ENCODE data around the gene CDH4. TPM values are rescaled to one million over a fixed set of nuclear protein-coding genes. Genes with fewer than 3 reads are reported as not detected.

The CDH4 gene
- total RNA-seq, 1 experiment from 2014 or later = 5.3 TPM

DNA sequence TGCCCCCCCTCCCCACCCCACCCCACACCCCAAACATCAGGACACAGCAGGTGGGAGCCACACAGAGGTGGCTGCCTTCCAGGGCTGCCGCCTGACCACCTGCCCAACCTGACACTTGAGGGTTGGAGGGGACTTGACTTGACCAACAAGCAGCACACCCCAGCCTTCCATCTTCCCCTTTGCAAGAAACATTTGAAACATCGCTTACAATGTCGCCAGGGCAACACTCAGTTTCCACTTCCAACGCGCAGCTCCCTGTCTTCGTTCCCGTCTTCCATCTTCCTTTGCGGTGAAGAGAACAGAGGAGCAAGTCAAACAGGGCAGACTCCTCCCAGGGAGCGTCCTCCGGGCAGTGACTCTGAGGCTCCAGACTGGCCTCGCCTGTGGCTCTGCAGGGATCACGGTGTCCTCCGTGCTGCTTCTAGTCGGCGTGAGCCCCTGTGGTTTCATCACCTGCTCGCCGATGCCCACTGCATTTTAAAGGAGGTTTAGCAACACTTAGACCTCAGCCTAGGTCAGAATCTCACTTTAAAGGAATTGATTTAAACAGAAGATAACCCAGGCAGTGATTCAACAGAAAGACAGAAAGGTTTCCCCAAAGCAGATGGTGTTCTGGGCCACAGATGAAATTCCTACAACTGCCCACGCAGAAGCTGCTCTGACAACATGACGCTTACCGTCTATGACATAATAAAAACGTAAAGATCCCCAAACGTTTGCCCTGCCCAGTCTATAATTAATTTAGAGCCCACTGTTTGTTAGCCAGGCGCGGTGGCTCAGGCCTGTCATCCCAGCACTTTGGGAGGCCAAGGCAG lies 682.9 kb downstream of the CDH4 start:
- CTCF ChIA-PET = no interaction called here
- H3K27me3 Mint-ChIP-seq (ENCODE audit: low read depth) = no peaks in the 10 kb centered on the region
- ATAC-seq = peak; percentile 18

DNA sequence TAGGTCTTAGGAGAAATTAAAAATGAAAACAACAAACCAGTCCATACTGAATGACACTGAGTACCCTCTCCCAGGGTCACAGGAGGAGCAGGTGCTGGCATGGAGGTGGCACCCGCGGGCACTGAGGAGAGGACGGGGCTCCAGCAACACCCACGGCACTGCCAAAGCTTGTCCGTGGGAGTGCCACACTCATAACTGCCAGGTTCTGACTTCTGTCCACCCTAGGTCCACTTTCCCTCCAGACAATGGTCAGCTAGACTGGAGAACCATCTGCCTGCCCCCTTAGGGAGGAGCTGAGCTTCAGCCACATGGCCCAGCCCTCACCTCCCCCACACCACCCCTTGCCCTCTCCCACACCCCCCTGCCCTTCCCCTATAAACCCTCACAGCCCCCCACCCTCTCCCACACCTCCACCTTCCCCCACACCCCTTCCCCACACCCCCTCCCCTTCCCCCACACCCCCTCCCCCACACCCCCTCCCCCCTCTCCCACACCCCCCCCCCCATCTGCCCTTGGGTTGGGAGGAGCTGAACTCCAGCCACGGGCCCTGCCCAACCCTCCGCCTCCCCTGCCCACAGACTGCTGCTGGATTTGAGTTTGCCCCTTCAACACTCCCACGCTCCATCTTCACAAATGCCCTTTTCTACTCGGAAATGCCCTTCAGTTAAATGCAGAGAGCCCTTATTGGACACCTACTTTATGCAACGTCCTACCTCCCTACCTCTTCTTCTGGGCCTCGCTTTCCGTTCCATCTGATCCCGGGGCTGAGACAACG lies 684.1 kb downstream of the CDH4 start:
- Mint-ChIP-seq H3K4me1 (peaks cover 14% of the 10 kb centered on the region), H3K9me3 (no peaks in the 10 kb centered on the region; the same call in 1 of the 2 replicates), H3K4me3 (no peak overlapping the region), H3K27me3 (ENCODE audit: low read depth) (no peaks in the 10 kb centered on the region), H3K36me3 (0 out of 2 replicates have a peak, but pooled peaks cover 2% of the 10 kb centered on the region), H3K27ac (no peak overlapping the region)
- ChIA-PET POLR2A (interaction anchor here (0.5 kb wide), 1 partner anchor 229 kb away, joined by 3 read pairs; no protein-coding TSS in a partner anchor), CTCF (no interaction called here)
- peak; percentile 4 for DNase-seq (ENCODE audit: low spot score)
- no peak for ATAC-seq
- TF ChIP-seq, protein P1, sequence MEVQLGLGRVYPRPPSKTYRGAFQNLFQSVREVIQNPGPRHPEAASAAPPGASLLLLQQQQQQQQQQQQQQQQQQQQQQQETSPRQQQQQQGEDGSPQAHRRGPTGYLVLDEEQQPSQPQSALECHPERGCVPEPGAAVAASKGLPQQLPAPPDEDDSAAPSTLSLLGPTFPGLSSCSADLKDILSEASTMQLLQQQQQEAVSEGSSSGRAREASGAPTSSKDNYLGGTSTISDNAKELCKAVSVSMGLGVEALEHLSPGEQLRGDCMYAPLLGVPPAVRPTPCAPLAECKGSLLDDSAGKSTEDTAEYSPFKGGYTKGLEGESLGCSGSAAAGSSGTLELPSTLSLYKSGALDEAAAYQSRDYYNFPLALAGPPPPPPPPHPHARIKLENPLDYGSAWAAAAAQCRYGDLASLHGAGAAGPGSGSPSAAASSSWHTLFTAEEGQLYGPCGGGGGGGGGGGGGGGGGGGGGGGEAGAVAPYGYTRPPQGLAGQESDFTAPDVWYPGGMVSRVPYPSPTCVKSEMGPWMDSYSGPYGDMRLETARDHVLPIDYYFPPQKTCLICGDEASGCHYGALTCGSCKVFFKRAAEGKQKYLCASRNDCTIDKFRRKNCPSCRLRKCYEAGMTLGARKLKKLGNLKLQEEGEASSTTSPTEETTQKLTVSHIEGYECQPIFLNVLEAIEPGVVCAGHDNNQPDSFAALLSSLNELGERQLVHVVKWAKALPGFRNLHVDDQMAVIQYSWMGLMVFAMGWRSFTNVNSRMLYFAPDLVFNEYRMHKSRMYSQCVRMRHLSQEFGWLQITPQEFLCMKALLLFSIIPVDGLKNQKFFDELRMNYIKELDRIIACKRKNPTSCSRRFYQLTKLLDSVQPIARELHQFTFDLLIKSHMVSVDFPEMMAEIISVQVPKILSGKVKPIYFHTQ (CRISPR knock-in tag; IDR thresholded peaks at IDR 0.05) = no peak
- no peak for TF ChIP-seq TEAD1 (CRISPR knock-in tag; IDR thresholded peaks at IDR 0.05)
- no peak for TF ChIP-seq NFYB (CRISPR knock-in tag; conservative IDR thresholded peaks at IDR 0.05; ENCODE audit: low read depth)
- TF ChIP-seq, protein P2, sequence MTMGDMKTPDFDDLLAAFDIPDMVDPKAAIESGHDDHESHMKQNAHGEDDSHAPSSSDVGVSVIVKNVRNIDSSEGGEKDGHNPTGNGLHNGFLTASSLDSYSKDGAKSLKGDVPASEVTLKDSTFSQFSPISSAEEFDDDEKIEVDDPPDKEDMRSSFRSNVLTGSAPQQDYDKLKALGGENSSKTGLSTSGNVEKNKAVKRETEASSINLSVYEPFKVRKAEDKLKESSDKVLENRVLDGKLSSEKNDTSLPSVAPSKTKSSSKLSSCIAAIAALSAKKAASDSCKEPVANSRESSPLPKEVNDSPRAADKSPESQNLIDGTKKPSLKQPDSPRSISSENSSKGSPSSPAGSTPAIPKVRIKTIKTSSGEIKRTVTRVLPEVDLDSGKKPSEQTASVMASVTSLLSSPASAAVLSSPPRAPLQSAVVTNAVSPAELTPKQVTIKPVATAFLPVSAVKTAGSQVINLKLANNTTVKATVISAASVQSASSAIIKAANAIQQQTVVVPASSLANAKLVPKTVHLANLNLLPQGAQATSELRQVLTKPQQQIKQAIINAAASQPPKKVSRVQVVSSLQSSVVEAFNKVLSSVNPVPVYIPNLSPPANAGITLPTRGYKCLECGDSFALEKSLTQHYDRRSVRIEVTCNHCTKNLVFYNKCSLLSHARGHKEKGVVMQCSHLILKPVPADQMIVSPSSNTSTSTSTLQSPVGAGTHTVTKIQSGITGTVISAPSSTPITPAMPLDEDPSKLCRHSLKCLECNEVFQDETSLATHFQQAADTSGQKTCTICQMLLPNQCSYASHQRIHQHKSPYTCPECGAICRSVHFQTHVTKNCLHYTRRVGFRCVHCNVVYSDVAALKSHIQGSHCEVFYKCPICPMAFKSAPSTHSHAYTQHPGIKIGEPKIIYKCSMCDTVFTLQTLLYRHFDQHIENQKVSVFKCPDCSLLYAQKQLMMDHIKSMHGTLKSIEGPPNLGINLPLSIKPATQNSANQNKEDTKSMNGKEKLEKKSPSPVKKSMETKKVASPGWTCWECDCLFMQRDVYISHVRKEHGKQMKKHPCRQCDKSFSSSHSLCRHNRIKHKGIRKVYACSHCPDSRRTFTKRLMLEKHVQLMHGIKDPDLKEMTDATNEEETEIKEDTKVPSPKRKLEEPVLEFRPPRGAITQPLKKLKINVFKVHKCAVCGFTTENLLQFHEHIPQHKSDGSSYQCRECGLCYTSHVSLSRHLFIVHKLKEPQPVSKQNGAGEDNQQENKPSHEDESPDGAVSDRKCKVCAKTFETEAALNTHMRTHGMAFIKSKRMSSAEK (CRISPR knock-in tag; IDR thresholded peaks at IDR 0.05; ENCODE audit: borderline replicate concordance) = no peak
- no peak for TF ChIP-seq GTF2I (CRISPR knock-in tag; conservative IDR thresholded peaks at IDR 0.05)
- TF ChIP-seq FOXK1 (CRISPR knock-in tag; IDR thresholded peaks at IDR 0.05) = no peak
- no peak for TF ChIP-seq ZNF671 (CRISPR knock-in tag; IDR thresholded peaks at IDR 0.05)
- no peak for TF ChIP-seq PRRX2 (CRISPR knock-in tag; IDR thresholded peaks at IDR 0.05)
- TF ChIP-seq, protein P3, sequence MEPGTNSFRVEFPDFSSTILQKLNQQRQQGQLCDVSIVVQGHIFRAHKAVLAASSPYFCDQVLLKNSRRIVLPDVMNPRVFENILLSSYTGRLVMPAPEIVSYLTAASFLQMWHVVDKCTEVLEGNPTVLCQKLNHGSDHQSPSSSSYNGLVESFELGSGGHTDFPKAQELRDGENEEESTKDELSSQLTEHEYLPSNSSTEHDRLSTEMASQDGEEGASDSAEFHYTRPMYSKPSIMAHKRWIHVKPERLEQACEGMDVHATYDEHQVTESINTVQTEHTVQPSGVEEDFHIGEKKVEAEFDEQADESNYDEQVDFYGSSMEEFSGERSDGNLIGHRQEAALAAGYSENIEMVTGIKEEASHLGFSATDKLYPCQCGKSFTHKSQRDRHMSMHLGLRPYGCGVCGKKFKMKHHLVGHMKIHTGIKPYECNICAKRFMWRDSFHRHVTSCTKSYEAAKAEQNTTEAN (CRISPR knock-in tag; IDR thresholded peaks at IDR 0.05) = no peak
- TF ChIP-seq ZNF396 (CRISPR knock-in tag; IDR thresholded peaks at IDR 0.05; ENCODE audit: borderline replicate concordance) = no peak
- no peak for TF ChIP-seq SMAD4 (CRISPR knock-in tag; IDR thresholded peaks at IDR 0.05)
- no peak for TF ChIP-seq ZNF138 (CRISPR knock-in tag; conservative IDR thresholded peaks at IDR 0.05)
- TF ChIP-seq FOXP1 (CRISPR knock-in tag; IDR thresholded peaks at IDR 0.05; ENCODE audit: borderline replicate concordance) = no peak

More for the DNA sequence above, 682.9 kb downstream of the CDH4 start:
- no peaks in the 10 kb centered on the region; the same call in 1 of the 2 replicates for H3K9me3 Mint-ChIP-seq
- POLR2A ChIA-PET = no interaction called here
- no peak overlapping the region for H3K4me3 Mint-ChIP-seq
- peak overlapping the region; percentile 42 for H3K27ac Mint-ChIP-seq
- peaks cover 14% of the 10 kb centered on the region for H3K4me1 Mint-ChIP-seq
- DNase-seq (ENCODE audit: low spot score) = peak; percentile 14
- H3K36me3 Mint-ChIP-seq = 0 out of 2 replicates have a peak, but pooled peaks cover 2% of the 10 kb centered on the region
- no peak for TF ChIP-seq JAZF1 (CRISPR knock-in tag; IDR thresholded peaks at IDR 0.05)
- TF ChIP-seq NFYB (CRISPR knock-in tag; conservative IDR thresholded peaks at IDR 0.05; ENCODE audit: low read depth) = no peak
- TF ChIP-seq, protein P4, sequence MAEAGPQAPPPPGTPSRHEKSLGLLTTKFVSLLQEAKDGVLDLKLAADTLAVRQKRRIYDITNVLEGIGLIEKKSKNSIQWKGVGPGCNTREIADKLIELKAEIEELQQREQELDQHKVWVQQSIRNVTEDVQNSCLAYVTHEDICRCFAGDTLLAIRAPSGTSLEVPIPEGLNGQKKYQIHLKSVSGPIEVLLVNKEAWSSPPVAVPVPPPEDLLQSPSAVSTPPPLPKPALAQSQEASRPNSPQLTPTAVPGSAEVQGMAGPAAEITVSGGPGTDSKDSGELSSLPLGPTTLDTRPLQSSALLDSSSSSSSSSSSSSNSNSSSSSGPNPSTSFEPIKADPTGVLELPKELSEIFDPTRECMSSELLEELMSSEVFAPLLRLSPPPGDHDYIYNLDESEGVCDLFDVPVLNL (CRISPR knock-in tag; IDR thresholded peaks at IDR 0.05; ENCODE audit: borderline replicate concordance, low read depth) = no peak
- no peak for TF ChIP-seq NFE2L1 (CRISPR knock-in tag; IDR thresholded peaks at IDR 0.05)
- TF ChIP-seq TEAD4 (CRISPR knock-in tag; IDR thresholded peaks at IDR 0.05) = no peak
- TF ChIP-seq ATF1 (CRISPR knock-in tag; IDR thresholded peaks at IDR 0.05) = no peak
- TF ChIP-seq ZNF121 (CRISPR knock-in tag; IDR thresholded peaks at IDR 0.05) = no peak
- TF ChIP-seq, protein P5, sequence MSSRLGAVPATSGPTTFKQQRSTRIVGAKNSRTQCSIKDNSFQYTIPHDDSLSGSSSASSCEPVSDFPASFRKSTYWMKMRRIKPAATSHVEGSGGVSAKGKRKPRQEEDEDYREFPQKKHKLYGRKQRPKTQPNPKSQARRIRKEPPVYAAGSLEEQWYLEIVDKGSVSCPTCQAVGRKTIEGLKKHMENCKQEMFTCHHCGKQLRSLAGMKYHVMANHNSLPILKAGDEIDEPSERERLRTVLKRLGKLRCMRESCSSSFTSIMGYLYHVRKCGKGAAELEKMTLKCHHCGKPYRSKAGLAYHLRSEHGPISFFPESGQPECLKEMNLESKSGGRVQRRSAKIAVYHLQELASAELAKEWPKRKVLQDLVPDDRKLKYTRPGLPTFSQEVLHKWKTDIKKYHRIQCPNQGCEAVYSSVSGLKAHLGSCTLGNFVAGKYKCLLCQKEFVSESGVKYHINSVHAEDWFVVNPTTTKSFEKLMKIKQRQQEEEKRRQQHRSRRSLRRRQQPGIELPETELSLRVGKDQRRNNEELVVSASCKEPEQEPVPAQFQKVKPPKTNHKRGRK (CRISPR knock-in tag; IDR thresholded peaks at IDR 0.05; ENCODE audit: borderline replicate concordance) = no peak
- TF ChIP-seq, protein P6, sequence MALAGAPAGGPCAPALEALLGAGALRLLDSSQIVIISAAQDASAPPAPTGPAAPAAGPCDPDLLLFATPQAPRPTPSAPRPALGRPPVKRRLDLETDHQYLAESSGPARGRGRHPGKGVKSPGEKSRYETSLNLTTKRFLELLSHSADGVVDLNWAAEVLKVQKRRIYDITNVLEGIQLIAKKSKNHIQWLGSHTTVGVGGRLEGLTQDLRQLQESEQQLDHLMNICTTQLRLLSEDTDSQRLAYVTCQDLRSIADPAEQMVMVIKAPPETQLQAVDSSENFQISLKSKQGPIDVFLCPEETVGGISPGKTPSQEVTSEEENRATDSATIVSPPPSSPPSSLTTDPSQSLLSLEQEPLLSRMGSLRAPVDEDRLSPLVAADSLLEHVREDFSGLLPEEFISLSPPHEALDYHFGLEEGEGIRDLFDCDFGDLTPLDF (CRISPR knock-in tag; IDR thresholded peaks at IDR 0.05) = no peak
- no peak for TF ChIP-seq JUN (CRISPR knock-in tag; IDR thresholded peaks at IDR 0.05)
- TF ChIP-seq MXD4 (CRISPR knock-in tag; IDR thresholded peaks at IDR 0.05; ENCODE audit: borderline replicate concordance) = no peak
- no peak for TF ChIP-seq RELA (CRISPR knock-in tag; IDR thresholded peaks at IDR 0.05; ENCODE audit: borderline replicate concordance)
